Measurements from ENCODE around the gene RXFP4. TPM values are rescaled to one million over a fixed set of nuclear protein-coding genes. Genes with fewer than 3 reads are reported as not detected.

RXFP4 gene
- total and polyA plus RNA-seq, 2 donors (not counting 1 experiment from before 2014, with no cell fraction given) = 0.12 TPM; not detected in 1

DNA sequence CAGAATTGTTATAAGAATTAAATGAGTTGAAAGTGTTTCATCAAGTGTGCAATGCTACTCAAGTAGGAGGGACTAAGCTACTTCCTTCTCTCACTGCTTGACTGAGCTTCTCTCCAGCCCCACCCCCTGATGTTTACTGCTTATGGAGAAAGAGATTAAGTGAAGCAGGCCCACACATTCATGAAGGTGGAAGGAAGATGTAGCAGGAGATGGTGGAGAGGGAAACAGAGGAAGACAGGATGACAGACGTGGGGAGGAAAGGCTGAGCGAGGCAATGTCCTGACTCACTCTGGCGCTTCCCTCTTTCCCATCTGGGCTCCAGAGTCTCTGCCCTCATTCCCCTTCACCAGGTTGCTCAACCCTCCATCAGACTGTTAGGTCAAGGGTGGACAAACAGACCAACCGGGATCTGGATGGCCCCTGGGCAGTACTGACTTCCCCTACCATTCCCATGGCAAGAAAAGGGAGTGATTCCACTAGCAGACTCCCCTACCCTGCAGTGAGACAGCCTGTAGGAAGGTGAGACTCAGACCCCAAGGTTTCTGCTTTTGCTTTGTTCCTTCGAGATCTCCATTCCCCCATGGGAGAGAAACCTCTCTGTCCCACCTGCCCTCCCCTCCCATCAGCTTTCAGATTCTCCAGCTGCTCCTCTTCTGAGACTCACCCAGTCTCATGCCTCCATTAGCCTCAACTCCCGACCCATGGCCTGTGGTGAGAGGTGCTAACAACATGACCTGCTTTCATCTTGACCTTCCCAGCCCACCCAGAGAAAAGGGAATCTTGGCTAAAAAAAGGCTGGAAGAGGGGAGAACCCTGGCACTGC, 40.0 kb downstream of the RXFP4 start:
- H3K9me3 ChIP-seq (ENCODE audit: control extremely low read depth in 1 of 3, control insufficient read depth in 2 of 3, insufficient read depth in 1 of 3, low read length in 2 of 3) = no peaks in the 10 kb centered on the region
- DNase-seq (peak; percentile 78), ATAC-seq (ENCODE audit: low read depth) (peak; percentile 53)
- peak overlapping the region; percentile 95 for H3K4me3 Mint-ChIP-seq
- peak overlapping the region; percentile 89 for H3K9ac ChIP-seq (ENCODE audit: low read length)
- peak overlapping the region; percentile 93 for H3K4me2 ChIP-seq (replicated peaks; ENCODE audit: low read depth, low read length, poor library complexity, severe bottlenecking)
- H3K9me3 Mint-ChIP-seq (ENCODE audit: insufficient read depth) = no peaks in the 10 kb centered on the region
- H3K27me3 Mint-ChIP-seq = no peaks in the 10 kb centered on the region
- H3K36me3 ChIP-seq (replicated peaks in 1 of 2; ENCODE audit: control extremely low read depth in 1 of 2, control insufficient read depth in 1 of 2, extremely low read depth in 1 of 2, insufficient read depth in 2 of 2, low read length in 1 of 2) = no peaks in the 10 kb centered on the region
- peaks cover 17% of the 10 kb centered on the region for H4K20me1 ChIP-seq (ENCODE audit: control insufficient read depth, insufficient read depth, low read length, poor library complexity, severe bottlenecking)
- peak overlapping the region; percentile 76 to 93 (median 81) for H3K4me3 ChIP-seq (ENCODE audit: control extremely low read depth in 1 of 5, extremely low read depth in 1 of 5, insufficient read depth in 1 of 5, low read depth in 2 of 5, low read length in 4 of 5)
- H3K4me1 Mint-ChIP-seq = peaks cover 69% of the 10 kb centered on the region
- H2AFZ ChIP-seq (ENCODE audit: insufficient read depth, low read depth, low read length, poor library complexity, severe bottlenecking) = peak overlapping the region; percentile 21
- H3K27ac Mint-ChIP-seq = peak overlapping the region; percentile 94
- ChIA-PET CTCF (interaction anchor here (0.7 to 12.2 kb wide), 12 partner anchors 9 to 47 kb away, joined by 3 to 206 read pairs (median 4); partner anchors contain the start of genes KHDC4 and RXFP4), POLR2A (interaction anchor here (0.6 to 4.8 kb wide), 9 partner anchors 11 to 43 kb away, joined by 3 to 44 read pairs (median 5); no protein-coding TSS in a partner anchor)
- H3K27me3 ChIP-seq (replicated peaks in 1 of 4; ENCODE audit: control extremely low read depth in 1 of 4, control insufficient read depth in 3 of 4, insufficient read depth in 4 of 4, low read length in 3 of 4) = no peaks in the 10 kb centered on the region
- H3K79me2 ChIP-seq (ENCODE audit: control insufficient read depth, insufficient read depth, low read length) = peaks cover 93% of the 10 kb centered on the region
- intact Hi-C loops (cut with micrococcal nuclease) = loop anchor here (1.0 kb wide), 2 partner anchors 8 to 21 kb away; no protein-coding TSS in a partner anchor
- H3K27ac ChIP-seq (ENCODE audit: low read length in 2 of 2) = peak overlapping the region; percentile 70 to 91
- H3K4me1 ChIP-seq (ENCODE audit: control insufficient read depth in 2 of 2, insufficient read depth in 2 of 2, low read length in 2 of 2) = peaks cover 55 to 65% of the 10 kb centered on the region in 2 donors
- WGBS (ENCODE audit: insufficient coverage) = 8% methylated on average over 4 of the region's 6 CpGs
- no peak for TF ChIP-seq EZH2 (IDR thresholded peaks at IDR 0.05; ENCODE audit: borderline replicate concordance, insufficient read depth, low read depth, low read length, poor library complexity, severe bottlenecking)
- TF ChIP-seq CTCF (IDR thresholded peaks at IDR 0.05) = no peak

Measured in B cell (primary cell).